DND-41 (cell line): ENCODE data around the gene NPAS2.

Source experiments
- ATAC-seq: fragments of 200-7000 bp; cut with Tn5 transposase; 3 replicates; pipeline ENCODE4 v1.9.1; 2021; ENCODE audit warnings: low read depth; ENCODE audit not compliant: insufficient read depth
- DNase-seq: peaks from one replicate; pipeline ENCODE4 v3.0.0-alpha.2; 2020
- H2AFZ ChIP-seq: 2 replicates; pipeline ENCODE4 v1.6.0; 2012; ENCODE audit warnings: low read depth, low read length
- H3K27ac ChIP-seq: 2 replicates; pipeline ENCODE4 v1.5.1; 2012; ENCODE audit warnings: low read length, inconsistent platforms
- H3K27me3 ChIP-seq: fragments of 200-600 bp; sonication (generic); 2 replicates; pipeline ENCODE4 v1.6.0; 2012; ENCODE audit warnings: low read length, mild to moderate bottlenecking, inconsistent platforms; ENCODE audit not compliant: insufficient read depth, poor library complexity
- H3K36me3 ChIP-seq: 2 replicates; pipeline ENCODE4 v1.5.1; 2012; ENCODE audit warnings: low read length, inconsistent platforms; ENCODE audit not compliant: insufficient read depth
- H3K4me1 ChIP-seq: 2 replicates; pipeline ENCODE4 v1.5.1; 2012; ENCODE audit warnings: mild to moderate bottlenecking, low read length; ENCODE audit not compliant: insufficient read depth
- H3K4me2 ChIP-seq: 2 replicates; pipeline ENCODE4 v1.6.0; 2012; ENCODE audit warnings: mild to moderate bottlenecking, moderate library complexity, low read length, inconsistent platforms; ENCODE audit not compliant: insufficient read depth
- H3K4me3 ChIP-seq, 2 experiments: fragments of 200-600 bp in 1 of 2; shearing (Covaris generic) in 1 of 2; 2 replicates each; pipeline ENCODE4 v1.5.1; 2012 to 2016; ENCODE audit warnings: inconsistent platforms in 2 of 2, low read length in 2 of 2, mild to moderate bottlenecking in 2 of 2, low read depth in 1 of 2, moderate library complexity in 1 of 2
- H3K79me2 ChIP-seq: 2 replicates; pipeline ENCODE4 v1.6.0; 2012; ENCODE audit warnings: low read length, inconsistent platforms; ENCODE audit not compliant: insufficient read depth
- H3K9ac ChIP-seq: 2 replicates; pipeline ENCODE4 v1.6.0; 2012; ENCODE audit warnings: low read depth, mild to moderate bottlenecking, inconsistent platforms, low read length, moderate library complexity
- H3K9me3 ChIP-seq: 2 replicates; pipeline ENCODE4 v1.5.1; 2012; ENCODE audit warnings: low read length, moderate library complexity, mild to moderate bottlenecking, inconsistent platforms; ENCODE audit not compliant: insufficient read depth, severe bottlenecking
- H4K20me1 ChIP-seq: 2 replicates; pipeline ENCODE4 v1.6.0; 2012; ENCODE audit warnings: low read length; ENCODE audit not compliant: insufficient read depth
- CTCF ChIP-seq: IDR thresholded peaks from 2 replicates; pipeline ENCODE4 v1.5.1; 2012; ENCODE audit warnings: borderline replicate concordance, low read length, moderate library complexity, mild to moderate bottlenecking; ENCODE audit not compliant: poor library complexity, severe bottlenecking; ENCODE audit errors: extremely low read depth
- EZH2 ChIP-seq: IDR thresholded peaks from 3 replicates; pipeline ENCODE4 v1.6.1; 2012; ENCODE audit warnings: borderline replicate concordance, low read depth, mild to moderate bottlenecking, moderate library complexity, low read length, inconsistent platforms; ENCODE audit not compliant: severe bottlenecking

NPAS2 gene

DNA sequence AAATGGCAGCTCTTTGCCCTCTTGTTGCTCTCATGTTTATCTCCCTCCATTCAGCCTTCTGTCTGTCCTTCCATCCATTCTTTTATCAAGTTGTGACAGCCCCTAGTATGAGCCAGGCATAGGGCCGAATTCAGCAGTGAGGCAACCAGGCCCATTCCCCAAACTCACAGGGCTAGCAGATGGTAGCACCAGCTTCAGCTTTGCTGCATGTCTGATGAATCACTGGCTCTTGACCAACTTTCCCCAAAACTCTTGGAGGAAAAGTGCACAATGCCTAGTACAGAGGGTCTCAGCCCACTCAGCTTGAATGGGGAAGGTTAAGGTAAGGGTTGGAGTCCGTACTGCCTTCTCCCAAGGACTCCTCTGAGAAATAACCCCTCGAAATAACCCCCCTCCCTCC, 35.7 kb downstream of the NPAS2 start:
- Histone ChIP-seq H3K36me3 (no peaks in the 10 kb centered on the region), H2AFZ (no peak overlapping the region), H3K9ac (no peak overlapping the region), H3K9me3 (no peaks in the 10 kb centered on the region), H3K4me2 (no peak overlapping the region), H3K27ac (no peak overlapping the region), H3K79me2 (no peaks in the 10 kb centered on the region), H3K4me3 (no peak overlapping the region), H4K20me1 (no peaks in the 10 kb centered on the region), H3K27me3 (no peaks in the 10 kb centered on the region), H3K4me1 (no peaks in the 10 kb centered on the region)
- DNase-seq, result no peak
- ATAC-seq, result no peak
- TF ChIP-seq EZH2 (no peak), CTCF (no peak)

GRCh38 chr2:100856732-100857131, 36.8 kb downstream of the NPAS2 start:
- no peak overlapping the region for H3K4me3 ChIP-seq
- no peak overlapping the region for H3K4me2 ChIP-seq
- no peaks in the 10 kb centered on the region for H3K79me2 ChIP-seq
- no peaks in the 10 kb centered on the region for H3K9me3 ChIP-seq
- H3K4me1 ChIP-seq, result no peaks in the 10 kb centered on the region
- no peaks in the 10 kb centered on the region for H3K27me3 ChIP-seq
- H2AFZ ChIP-seq, result no peak overlapping the region
- no peak for DNase-seq
- no peak for TF ChIP-seq EZH2
- TF ChIP-seq CTCF, result no peak
- no peaks in the 10 kb centered on the region for H4K20me1 ChIP-seq
- ATAC-seq, result no peak
- H3K27ac ChIP-seq, result no peak overlapping the region
- H3K36me3 ChIP-seq, result no peaks in the 10 kb centered on the region
- H3K9ac ChIP-seq, result no peak overlapping the region

DNA sequence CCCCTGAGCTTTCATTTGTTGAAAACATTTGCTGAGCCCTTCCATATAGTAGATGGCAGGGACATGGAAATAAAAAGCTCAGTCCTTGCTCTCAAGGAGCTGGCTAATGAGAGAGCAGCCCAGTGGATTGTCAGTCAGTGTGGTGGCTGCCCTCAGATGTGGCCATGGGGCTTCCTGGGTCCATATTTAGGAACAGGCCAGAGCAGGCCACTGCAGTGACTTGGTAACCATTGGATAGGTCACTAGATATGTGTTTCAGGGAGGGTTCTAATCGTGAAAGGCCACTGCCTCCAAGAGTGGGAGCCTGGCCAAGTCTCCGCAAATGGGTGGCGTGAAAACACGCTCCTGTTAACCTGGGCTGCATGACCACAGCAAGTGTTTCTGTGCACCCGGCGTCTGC, 37.4 kb downstream of the NPAS2 start:
- ATAC-seq (no peak), DNase-seq (no peak)
- Histone ChIP-seq H3K36me3 (no peaks in the 10 kb centered on the region), H3K9me3 (no peaks in the 10 kb centered on the region), H3K27ac (no peak overlapping the region), H3K4me2 (no peak overlapping the region), H2AFZ (no peak overlapping the region), H3K4me1 (no peaks in the 10 kb centered on the region), H3K27me3 (no peaks in the 10 kb centered on the region), H3K79me2 (no peaks in the 10 kb centered on the region), H4K20me1 (no peaks in the 10 kb centered on the region), H3K9ac (no peak overlapping the region), H3K4me3 (no peak overlapping the region)
- TF ChIP-seq CTCF, result no peak
- no peak for TF ChIP-seq EZH2

GRCh38 chr2:100857915-100858314, 38.0 kb downstream of the NPAS2 start:
- Histone ChIP-seq H3K9ac (no peak overlapping the region), H3K79me2 (no peaks in the 10 kb centered on the region), H3K27me3 (no peaks in the 10 kb centered on the region), H4K20me1 (no peaks in the 10 kb centered on the region), H3K9me3 (no peaks in the 10 kb centered on the region), H3K4me1 (no peaks in the 10 kb centered on the region), H3K27ac (no peak overlapping the region), H3K4me3 (no peak overlapping the region), H3K36me3 (no peaks in the 10 kb centered on the region), H3K4me2 (no peak overlapping the region), H2AFZ (no peak overlapping the region)
- TF ChIP-seq EZH2 (no peak), CTCF (no peak)
- no peak for DNase-seq
- no peak for ATAC-seq
